Common myeloid progenitor, CD34-positive (primary cell): ENCODE results near the gene STRA8.

Experiments used
- CTCF ChIA-PET: fragments of 350-600 bp; sonication (Branson Sonifier 250); formaldehyde crosslinking; loops from one replicate; lab custom pipeline; 2021; ENCODE audit warnings: antibody characterized with exemption; lab: Charles Lee
- POLR2A ChIA-PET: fragments of 350-600 bp; sonication (Branson Sonifier 250); formaldehyde crosslinking; loops from one replicate; lab custom pipeline; 2021; ENCODE audit warnings: antibody characterized with exemption; lab: Charles Lee
- DNase-seq, 3 donors: peaks; one replicate each; pipeline versions ENCODE4 v3.0.0 to v3.0.0-alpha.2; 2013
- H3K27ac ChIP-seq, 2 experiments: 1 replicate in 1 of 2; 2 replicates in 1 of 2; pipeline ENCODE4 v1.7.0; 2013; ENCODE audit warnings: inconsistent platforms in 2 of 2, low read length in 2 of 2, mild to moderate bottlenecking in 2 of 2, low read depth in 1 of 2, moderate library complexity in 1 of 2; ENCODE audit not compliant: severe bottlenecking in 2 of 2, insufficient read depth in 1 of 2, poor library complexity in 1 of 2
- H3K27me3 ChIP-seq, 5 experiments: replicated peaks in 2 of 5; 1 replicate in 3 of 5; 2 replicates in 2 of 5; pipeline versions ENCODE4 v1.6.1 to v1.7.0; 2013; ENCODE audit warnings: low read length in 4 of 5, mild to moderate bottlenecking in 2 of 5, moderate library complexity in 2 of 5, inconsistent platforms in 1 of 5; ENCODE audit not compliant: insufficient read depth in 5 of 5, control insufficient read depth in 4 of 5
- H3K36me3 ChIP-seq, 4 experiments: 1 replicate in 2 of 4; 2 replicates in 2 of 4; pipeline versions ENCODE4 v1.6.1 to v1.7.0; 2013; ENCODE audit warnings: low read length in 3 of 4, control low read depth in 1 of 4, mild to moderate bottlenecking in 1 of 4; ENCODE audit not compliant: control insufficient read depth in 4 of 4, insufficient read depth in 4 of 4
- H3K4me1 ChIP-seq, 4 experiments: 1 replicate in 3 of 4; 2 replicates in 1 of 4; pipeline versions ENCODE4 v1.6.1 to v1.7.1; 2013; ENCODE audit warnings: low read length in 3 of 4, mild to moderate bottlenecking in 3 of 4, control low read depth in 1 of 4, inconsistent platforms in 1 of 4, moderate library complexity in 1 of 4; ENCODE audit not compliant: control insufficient read depth in 4 of 4, insufficient read depth in 4 of 4; ENCODE audit errors: control extremely low read depth in 1 of 4
- H3K4me3 ChIP-seq, 7 experiments: 1 replicate in 4 of 7; 2 replicates in 3 of 7; pipeline versions ENCODE4 v1.5.1 to v1.7.0; 2013; ENCODE audit warnings: mild to moderate bottlenecking in 7 of 7, low read length in 6 of 7, moderate library complexity in 6 of 7, inconsistent platforms in 2 of 7, low read depth in 2 of 7, control low read depth in 1 of 7; ENCODE audit not compliant: insufficient read depth in 4 of 7, control insufficient read depth in 1 of 7; ENCODE audit errors: extremely low read depth in 1 of 7
- H3K9me3 ChIP-seq, 5 experiments: 1 replicate in 4 of 5; 2 replicates in 1 of 5; pipeline versions ENCODE4 v1.6.1 to v1.7.1; 2013; ENCODE audit warnings: low read length in 4 of 5, mild to moderate bottlenecking in 2 of 5, inconsistent platforms in 1 of 5, low read depth in 1 of 5, moderate library complexity in 1 of 5; ENCODE audit not compliant: control insufficient read depth in 4 of 5, insufficient read depth in 2 of 5; ENCODE audit errors: control extremely low read depth in 1 of 5
- WGBS: methylation state at CpG from one replicate; pipeline ENCODE4 v1.1.5; 2013; ENCODE audit not compliant: insufficient coverage; 5-methylcytosine and 5-hydroxymethylcytosine counted together

Gene STRA8

DNA sequence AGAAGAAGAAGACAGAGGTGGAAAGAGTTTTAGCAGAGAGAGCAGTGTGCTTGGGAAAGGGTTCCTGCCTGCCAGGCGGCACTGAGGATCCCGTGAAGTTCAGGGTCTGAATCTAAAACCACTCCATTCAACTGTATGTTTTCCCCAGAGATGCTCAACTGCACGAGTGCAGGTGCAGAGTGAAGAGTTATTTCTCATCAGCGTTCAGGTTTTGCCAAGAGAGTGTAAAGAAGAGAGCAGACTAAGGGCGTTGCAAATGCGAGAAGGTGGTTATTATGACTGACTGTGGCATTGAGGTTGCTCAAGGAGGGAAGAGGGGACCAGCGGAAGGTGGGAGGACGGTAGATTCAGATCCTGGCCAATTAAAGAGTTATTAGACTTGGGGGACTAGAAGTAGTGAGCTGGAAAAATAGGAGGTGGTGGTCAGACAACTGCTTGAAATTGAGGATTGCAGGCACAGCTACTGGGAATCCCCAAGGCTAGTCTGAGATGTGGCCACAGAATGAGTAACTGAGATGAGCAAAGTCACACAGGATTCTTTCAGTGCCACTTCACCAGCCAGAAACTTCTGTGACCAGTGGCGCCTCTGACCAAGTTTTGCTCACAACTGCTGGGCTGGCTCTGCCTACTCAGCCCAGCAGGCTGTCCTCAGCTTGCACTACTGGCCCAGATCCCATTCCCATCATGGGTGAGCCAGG, 29.1 kb downstream of the STRA8 start:
- no peaks in the 10 kb centered on the region for H3K36me3 ChIP-seq
- no peak for DNase-seq
- no peaks in the 10 kb centered on the region for H3K4me1 ChIP-seq
- ChIA-PET CTCF (interaction anchor here (0.9 to 7.3 kb wide), 3 partner anchors 9 to 18 kb away, joined by 3 to 31 read pairs (median 3); no protein-coding TSS in a partner anchor), POLR2A (no interaction called here)
- peaks cover 0 to 2% (median 0%) of the 10 kb centered on the region in 5 experiments for H3K27me3 ChIP-seq
- H3K27ac ChIP-seq: no peak overlapping the region
- peaks cover 0 to 25% (median 6%) of the 10 kb centered on the region in 5 experiments for H3K9me3 ChIP-seq
- 94% methylated on average over 9 of the region's 9 CpGs for WGBS
- no peak overlapping the region for H3K4me3 ChIP-seq

DNA sequence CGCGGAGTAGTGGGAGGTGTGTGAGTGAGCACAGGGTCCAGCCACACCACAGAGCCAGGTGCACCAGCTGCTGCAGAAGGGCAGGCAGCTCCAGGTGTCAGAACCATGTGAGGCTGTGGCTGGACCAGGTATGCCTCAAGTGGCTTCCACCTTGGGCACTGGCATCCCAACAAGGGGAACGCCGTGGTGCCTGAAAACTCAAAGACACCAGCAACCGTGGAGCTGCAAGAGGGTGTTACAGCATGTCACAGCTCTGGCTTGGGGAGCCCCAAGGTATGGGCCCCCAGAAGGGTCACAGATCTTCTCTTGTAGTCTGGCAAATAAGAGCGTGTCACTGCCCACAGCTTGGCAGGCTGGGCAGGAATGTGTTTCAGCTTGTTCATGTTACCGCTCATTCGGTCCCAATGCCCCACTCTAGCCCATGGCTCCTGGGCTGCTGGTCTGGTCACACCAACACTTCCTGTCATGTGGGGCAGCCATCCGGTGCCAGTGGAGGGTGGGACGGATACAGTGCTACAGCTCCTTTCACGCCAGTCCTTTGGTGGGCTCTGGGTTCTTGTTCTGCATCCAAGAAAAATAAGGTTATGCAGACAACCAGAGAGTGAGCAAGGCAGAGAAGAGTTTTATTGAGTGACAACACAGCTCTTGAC, 29.8 kb downstream of the STRA8 start:
- ChIA-PET POLR2A (no interaction called here), CTCF (interaction anchor here (0.9 to 7.3 kb wide), 3 partner anchors 9 to 17 kb away, joined by 3 to 31 read pairs (median 3); no protein-coding TSS in a partner anchor)
- DNase-seq: no peak
- H3K4me1 ChIP-seq: no peaks in the 10 kb centered on the region
- H3K27me3 ChIP-seq: peaks cover 0 to 2% (median 0%) of the 10 kb centered on the region in 5 experiments
- peaks cover 0 to 25% (median 6%) of the 10 kb centered on the region in 5 experiments for H3K9me3 ChIP-seq
- 98% methylated on average over 11 of the region's 11 CpGs for WGBS
- H3K27ac ChIP-seq: no peak overlapping the region
- H3K4me3 ChIP-seq: no peak overlapping the region
- H3K36me3 ChIP-seq: no peaks in the 10 kb centered on the region

DNA sequence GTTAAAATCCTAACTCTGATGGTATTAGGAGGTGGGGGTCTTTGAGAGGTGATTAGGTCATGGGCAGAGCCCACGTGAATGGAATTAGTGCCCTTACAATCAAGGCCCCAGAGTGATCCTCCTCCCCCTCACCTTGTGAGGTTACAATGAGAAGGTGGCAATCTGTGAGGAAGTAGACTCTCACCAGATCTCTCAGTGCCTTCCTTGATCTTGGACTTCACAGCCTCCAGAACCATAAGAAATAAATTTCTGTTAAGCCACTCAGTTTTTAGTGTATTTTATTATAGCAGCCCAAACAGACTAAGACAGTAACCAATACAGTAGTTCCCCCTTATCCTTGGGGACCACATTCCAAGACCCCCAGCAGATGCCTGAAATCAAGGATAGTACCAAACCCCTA, 32.0 kb downstream of the STRA8 start:
- Histone ChIP-seq H3K4me3 (no peak overlapping the region), H3K36me3 (no peaks in the 10 kb centered on the region), H3K27ac (no peak overlapping the region), H3K9me3 (peaks cover 0 to 25% (median 6%) of the 10 kb centered on the region in 5 experiments), H3K4me1 (no peaks in the 10 kb centered on the region), H3K27me3 (peaks cover 0 to 2% (median 0%) of the 10 kb centered on the region in 5 experiments)
- no peak for DNase-seq
- WGBS: 89% methylated on average over 1 of the region's 1 CpG
- ChIA-PET CTCF (interaction anchor here (1.4 to 7.3 kb wide), 3 partner anchors 10 to 15 kb away, joined by 3 to 31 read pairs (median 3); no protein-coding TSS in a partner anchor), POLR2A (no interaction called here)

DNA sequence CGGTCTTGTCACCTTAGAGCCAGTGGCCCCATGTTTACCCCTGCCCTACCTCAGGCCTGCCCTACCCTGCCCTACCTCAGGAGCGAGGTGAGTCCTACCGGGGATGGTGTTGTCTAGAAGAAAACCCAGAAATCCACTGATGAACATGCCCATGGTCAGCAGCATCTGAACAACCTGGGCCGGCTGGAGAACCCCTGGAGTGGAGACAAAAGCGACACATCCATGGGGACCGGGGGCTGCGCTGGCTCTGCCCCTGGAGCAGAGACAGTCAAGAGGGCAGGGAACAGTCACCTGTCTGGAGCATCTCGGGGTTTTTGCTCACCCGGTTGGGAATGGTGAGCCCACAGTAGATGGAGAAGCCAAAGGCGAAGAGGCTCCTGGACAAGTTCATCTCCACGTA, 36.3 kb downstream of the STRA8 start:
- DNase-seq: no peak
- WGBS: 99% methylated on average over 11 of the region's 11 CpGs
- Histone ChIP-seq H3K27me3 (peaks cover 0 to 5% (median 0%) of the 10 kb centered on the region in 5 experiments), H3K4me1 (no peaks in the 10 kb centered on the region), H3K4me3 (no peak overlapping the region), H3K9me3 (peaks cover 0 to 7% (median 0%) of the 10 kb centered on the region in 5 experiments), H3K27ac (no peak overlapping the region), H3K36me3 (no peaks in the 10 kb centered on the region)
- POLR2A ChIA-PET: no interaction called here
- CTCF ChIA-PET: no interaction called here

DNA sequence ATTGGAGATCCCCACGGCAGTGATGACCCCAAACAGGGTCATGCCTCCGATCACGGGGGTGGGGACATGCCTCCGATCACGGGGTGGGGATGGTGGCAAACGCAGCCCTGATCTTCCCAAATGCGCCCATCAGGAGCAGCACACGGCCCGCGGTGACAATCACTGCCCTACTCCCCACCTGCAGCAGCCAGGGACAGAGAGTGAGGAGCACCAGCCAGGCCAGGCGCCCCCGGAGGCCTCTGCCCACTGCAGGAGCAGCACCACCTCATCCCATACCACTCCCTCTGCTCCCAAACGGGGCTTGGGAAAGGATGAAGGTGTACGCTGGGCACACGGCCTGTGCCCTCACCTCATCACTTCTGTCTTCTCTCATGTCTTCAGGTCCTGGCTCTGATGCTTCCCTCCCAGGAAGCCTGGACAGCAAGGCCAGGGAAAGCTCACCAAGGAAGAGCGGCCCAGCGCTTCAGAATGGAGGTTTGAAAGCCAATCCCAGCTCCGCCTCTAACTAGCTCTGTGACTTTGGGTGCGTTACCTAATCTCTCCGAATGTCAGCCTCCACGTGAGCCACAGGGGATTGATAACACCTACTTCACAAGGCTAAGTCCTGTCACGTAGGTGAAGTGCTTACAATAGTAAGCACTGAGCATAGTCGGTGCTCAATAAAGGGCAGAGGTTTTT, 37.1 kb downstream of the STRA8 start:
- Histone ChIP-seq H3K9me3 (peaks cover 0 to 3% (median 0%) of the 10 kb centered on the region in 5 experiments), H3K4me3 (no peak overlapping the region), H3K27me3 (peaks cover 0 to 5% (median 0%) of the 10 kb centered on the region in 5 experiments), H3K27ac (no peak overlapping the region), H3K36me3 (no peaks in the 10 kb centered on the region), H3K4me1 (no peaks in the 10 kb centered on the region)
- POLR2A ChIA-PET: no interaction called here
- DNase-seq: no peak
- CTCF ChIA-PET: interaction anchor here (0.8 kb wide), 1 partner anchor 10 kb away, joined by 3 read pairs; no protein-coding TSS in a partner anchor
- 97% methylated on average over 12 of the region's 23 CpGs for WGBS

DNA sequence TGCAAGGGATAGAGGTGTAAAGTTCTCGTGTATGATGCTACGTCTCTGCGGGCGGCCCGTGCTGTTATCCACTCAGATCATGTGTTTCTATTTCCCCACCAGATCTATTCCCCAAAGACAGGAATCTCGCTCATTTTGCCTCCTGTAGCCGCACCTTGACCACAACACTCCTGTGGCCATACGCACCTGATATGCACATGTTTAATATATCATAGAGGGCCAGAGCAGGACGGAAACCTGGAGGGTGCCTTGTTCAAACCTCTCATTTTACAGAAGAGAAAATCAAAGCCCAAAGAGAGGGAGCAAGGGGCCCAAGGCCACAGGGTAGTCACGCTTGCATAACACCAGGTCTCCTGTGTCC, 37.6 kb downstream of the STRA8 start:
- Histone ChIP-seq H3K36me3 (no peaks in the 10 kb centered on the region), H3K9me3 (peaks cover 0 to 2% (median 0%) of the 10 kb centered on the region in 5 experiments), H3K27me3 (peaks cover 0 to 5% (median 0%) of the 10 kb centered on the region in 5 experiments), H3K27ac (no peak overlapping the region), H3K4me1 (no peaks in the 10 kb centered on the region), H3K4me3 (no peak overlapping the region)
- DNase-seq: no peak
- ChIA-PET POLR2A (no interaction called here), CTCF (interaction anchor here (0.8 kb wide), 1 partner anchor 10 kb away, joined by 3 read pairs; no protein-coding TSS in a partner anchor)
- 100% methylated on average over 9 of the region's 10 CpGs for WGBS
